Gastrocnemius medialis (tissue), 4 donors: Measurements from ENCODE around the gene TIMP1.

ENCODE experiments used
- POLR2A ChIP-seq, 2 donors: fragments of 450-650 bp; IDR thresholded peaks; one replicate each; pipeline ENCODE4 v1.6.1; 2017; ENCODE audit warnings: antibody characterized with exemption in 2 of 2, mild to moderate bottlenecking in 2 of 2, moderate library complexity in 2 of 2
- TF ChIP-seq, protein P1 (sequence below), 5 experiments: fragments of 450-650 bp in 3 of 5; fragments of 200-600 bp in 2 of 5; sonication (generic) in 2 of 5; IDR thresholded peaks in 4 of 5; conservative IDR thresholded peaks in 1 of 5; 1 replicate in 4 of 5; 2 replicates in 1 of 5; pipeline ENCODE4 v1.5.1; 2016 to 2019; ENCODE audit warnings: antibody characterized with exemption in 5 of 5, mild to moderate bottlenecking in 3 of 5, moderate library complexity in 3 of 5

DNA sequence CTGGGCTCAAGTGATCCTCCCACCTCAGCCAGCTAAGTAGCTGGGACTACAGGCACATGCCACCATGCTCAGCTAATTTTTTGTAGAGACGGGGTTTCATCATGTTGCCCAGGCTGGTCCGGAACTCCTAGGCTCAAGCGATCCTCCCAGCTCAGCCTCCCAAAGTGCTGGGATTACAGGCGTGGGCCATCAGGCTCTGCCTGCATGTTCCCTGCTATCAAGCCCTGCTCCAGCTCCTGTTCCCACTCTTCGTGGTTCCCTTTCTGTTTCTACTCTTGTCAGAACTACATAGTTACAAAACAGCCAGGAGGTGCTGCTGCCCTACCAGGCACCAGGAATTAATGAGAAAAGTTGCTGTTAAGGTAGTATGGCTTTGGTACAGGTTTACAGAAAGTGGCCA lies 8.7 kb downstream of the TIMP1 start:
- TF ChIP-seq, protein P1, sequence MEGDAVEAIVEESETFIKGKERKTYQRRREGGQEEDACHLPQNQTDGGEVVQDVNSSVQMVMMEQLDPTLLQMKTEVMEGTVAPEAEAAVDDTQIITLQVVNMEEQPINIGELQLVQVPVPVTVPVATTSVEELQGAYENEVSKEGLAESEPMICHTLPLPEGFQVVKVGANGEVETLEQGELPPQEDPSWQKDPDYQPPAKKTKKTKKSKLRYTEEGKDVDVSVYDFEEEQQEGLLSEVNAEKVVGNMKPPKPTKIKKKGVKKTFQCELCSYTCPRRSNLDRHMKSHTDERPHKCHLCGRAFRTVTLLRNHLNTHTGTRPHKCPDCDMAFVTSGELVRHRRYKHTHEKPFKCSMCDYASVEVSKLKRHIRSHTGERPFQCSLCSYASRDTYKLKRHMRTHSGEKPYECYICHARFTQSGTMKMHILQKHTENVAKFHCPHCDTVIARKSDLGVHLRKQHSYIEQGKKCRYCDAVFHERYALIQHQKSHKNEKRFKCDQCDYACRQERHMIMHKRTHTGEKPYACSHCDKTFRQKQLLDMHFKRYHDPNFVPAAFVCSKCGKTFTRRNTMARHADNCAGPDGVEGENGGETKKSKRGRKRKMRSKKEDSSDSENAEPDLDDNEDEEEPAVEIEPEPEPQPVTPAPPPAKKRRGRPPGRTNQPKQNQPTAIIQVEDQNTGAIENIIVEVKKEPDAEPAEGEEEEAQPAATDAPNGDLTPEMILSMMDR (IDR thresholded peaks at IDR 0.05 in 4 of 5, conservative IDR thresholded peaks at IDR 0.05 in 1 of 5) = no peak
- TF ChIP-seq POLR2A (IDR thresholded peaks at IDR 0.05) = no peak
